Gastrocnemius medialis (tissue), 4 donors: ENCODE results near the gene NFIC.

Source experiments
- POLR2A ChIP-seq, 2 donors: fragments of 450-650 bp; IDR thresholded peaks; one replicate each; pipeline ENCODE4 v1.6.1; 2017; ENCODE audit warnings: antibody characterized with exemption in 2 of 2, mild to moderate bottlenecking in 2 of 2, moderate library complexity in 2 of 2
- TF ChIP-seq, protein P1 (sequence below), 5 experiments: fragments of 450-650 bp in 3 of 5; fragments of 200-600 bp in 2 of 5; sonication (generic) in 2 of 5; IDR thresholded peaks in 4 of 5; conservative IDR thresholded peaks in 1 of 5; 1 replicate in 4 of 5; 2 replicates in 1 of 5; pipeline ENCODE4 v1.5.1; 2016 to 2019; ENCODE audit warnings: antibody characterized with exemption in 5 of 5, mild to moderate bottlenecking in 3 of 5, moderate library complexity in 3 of 5

DNA sequence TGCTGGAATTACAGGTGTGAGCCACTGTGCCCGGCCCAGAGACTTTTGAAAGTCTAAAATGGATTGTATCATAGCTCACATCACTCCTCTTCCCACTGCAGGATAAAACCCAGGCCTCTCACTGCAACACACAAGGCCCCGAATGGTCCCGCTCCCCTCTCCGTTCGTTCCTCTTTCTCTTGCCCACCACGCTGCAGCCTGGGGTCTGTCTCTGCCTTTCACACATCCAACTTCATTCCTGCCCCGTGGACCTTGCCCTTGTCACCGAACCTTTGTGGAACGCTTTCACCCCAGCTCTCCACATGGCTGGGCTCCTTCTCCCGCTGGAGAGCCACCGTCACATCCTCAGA lies 42.6 kb downstream of the NFIC start:
- TF ChIP-seq, protein P1, sequence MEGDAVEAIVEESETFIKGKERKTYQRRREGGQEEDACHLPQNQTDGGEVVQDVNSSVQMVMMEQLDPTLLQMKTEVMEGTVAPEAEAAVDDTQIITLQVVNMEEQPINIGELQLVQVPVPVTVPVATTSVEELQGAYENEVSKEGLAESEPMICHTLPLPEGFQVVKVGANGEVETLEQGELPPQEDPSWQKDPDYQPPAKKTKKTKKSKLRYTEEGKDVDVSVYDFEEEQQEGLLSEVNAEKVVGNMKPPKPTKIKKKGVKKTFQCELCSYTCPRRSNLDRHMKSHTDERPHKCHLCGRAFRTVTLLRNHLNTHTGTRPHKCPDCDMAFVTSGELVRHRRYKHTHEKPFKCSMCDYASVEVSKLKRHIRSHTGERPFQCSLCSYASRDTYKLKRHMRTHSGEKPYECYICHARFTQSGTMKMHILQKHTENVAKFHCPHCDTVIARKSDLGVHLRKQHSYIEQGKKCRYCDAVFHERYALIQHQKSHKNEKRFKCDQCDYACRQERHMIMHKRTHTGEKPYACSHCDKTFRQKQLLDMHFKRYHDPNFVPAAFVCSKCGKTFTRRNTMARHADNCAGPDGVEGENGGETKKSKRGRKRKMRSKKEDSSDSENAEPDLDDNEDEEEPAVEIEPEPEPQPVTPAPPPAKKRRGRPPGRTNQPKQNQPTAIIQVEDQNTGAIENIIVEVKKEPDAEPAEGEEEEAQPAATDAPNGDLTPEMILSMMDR (IDR thresholded peaks at IDR 0.05 in 4 of 5, conservative IDR thresholded peaks at IDR 0.05 in 1 of 5): no peak
- no peak for TF ChIP-seq POLR2A (IDR thresholded peaks at IDR 0.05)
